Progenitor cell of endocrine pancreas (in vitro differentiated cells): ENCODE measurements around the gene RPH3AL. TPM values are rescaled to one million over a fixed set of nuclear protein-coding genes. Genes with fewer than 3 reads are reported as not detected.

Experiments used
- DNase-seq: peaks from one replicate; pipeline ENCODE4 v3.0.0; 2021; ENCODE audit warnings: low spot score; ENCODE audit not compliant: unreplicated experiment
- H3K27ac Mint-ChIP-seq: 2 replicates; pipeline ENCODE4 v1.8.0; 2021; ENCODE audit warnings: mild to moderate bottlenecking, moderate library complexity, mixed read lengths
- H3K27me3 Mint-ChIP-seq: 2 replicates; pipeline ENCODE4 v1.8.0; 2021; ENCODE audit warnings: mixed read lengths
- H3K36me3 Mint-ChIP-seq: 2 replicates; pipeline ENCODE4 v1.8.0; 2022; ENCODE audit warnings: mixed read lengths; ENCODE audit not compliant: insufficient read depth
- H3K4me1 Mint-ChIP-seq: 2 replicates; pipeline ENCODE4 v1.8.0; 2021; ENCODE audit warnings: low read depth, mixed read lengths
- H3K4me3 Mint-ChIP-seq: 2 replicates; pipeline ENCODE4 v1.8.0; 2021; ENCODE audit warnings: low read depth, mild to moderate bottlenecking, moderate library complexity, mixed read lengths
- H3K9me3 Mint-ChIP-seq: 2 replicates; pipeline ENCODE4 v1.8.0; 2021; ENCODE audit warnings: low read depth, mixed read lengths
- total RNA-seq: library from RNA; stranded (reverse); gene quantifications from 2 replicates; pipeline ENCODE4 v1.2.1, GENCODE V29; 2021
- TF ChIP-seq, protein P1 (sequence below): fragments of 200-600 bp; sonication (generic); IDR thresholded peaks from one replicate; pipeline ENCODE4 v1.5.0; 2021; ENCODE audit warnings: antibody characterized with exemption, mild to moderate bottlenecking; ENCODE audit not compliant: unreplicated experiment

The RPH3AL gene
- total RNA-seq, 1 donor from 2014 or later = 47.6 TPM

GRCh38 chr17:285751-286422, 66.7 kb downstream of the RPH3AL start:
- Mint-ChIP-seq H3K27ac (no peak overlapping the region), H3K27me3 (no peaks in the 10 kb centered on the region), H3K4me1 (peaks cover 1% of the 10 kb centered on the region), H3K9me3 (no peaks in the 10 kb centered on the region), H3K36me3 (peaks cover 8% of the 10 kb centered on the region), H3K4me3 (no peak overlapping the region)
- no peak for DNase-seq
- TF ChIP-seq, protein P1, sequence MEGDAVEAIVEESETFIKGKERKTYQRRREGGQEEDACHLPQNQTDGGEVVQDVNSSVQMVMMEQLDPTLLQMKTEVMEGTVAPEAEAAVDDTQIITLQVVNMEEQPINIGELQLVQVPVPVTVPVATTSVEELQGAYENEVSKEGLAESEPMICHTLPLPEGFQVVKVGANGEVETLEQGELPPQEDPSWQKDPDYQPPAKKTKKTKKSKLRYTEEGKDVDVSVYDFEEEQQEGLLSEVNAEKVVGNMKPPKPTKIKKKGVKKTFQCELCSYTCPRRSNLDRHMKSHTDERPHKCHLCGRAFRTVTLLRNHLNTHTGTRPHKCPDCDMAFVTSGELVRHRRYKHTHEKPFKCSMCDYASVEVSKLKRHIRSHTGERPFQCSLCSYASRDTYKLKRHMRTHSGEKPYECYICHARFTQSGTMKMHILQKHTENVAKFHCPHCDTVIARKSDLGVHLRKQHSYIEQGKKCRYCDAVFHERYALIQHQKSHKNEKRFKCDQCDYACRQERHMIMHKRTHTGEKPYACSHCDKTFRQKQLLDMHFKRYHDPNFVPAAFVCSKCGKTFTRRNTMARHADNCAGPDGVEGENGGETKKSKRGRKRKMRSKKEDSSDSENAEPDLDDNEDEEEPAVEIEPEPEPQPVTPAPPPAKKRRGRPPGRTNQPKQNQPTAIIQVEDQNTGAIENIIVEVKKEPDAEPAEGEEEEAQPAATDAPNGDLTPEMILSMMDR = no peak

DNA sequence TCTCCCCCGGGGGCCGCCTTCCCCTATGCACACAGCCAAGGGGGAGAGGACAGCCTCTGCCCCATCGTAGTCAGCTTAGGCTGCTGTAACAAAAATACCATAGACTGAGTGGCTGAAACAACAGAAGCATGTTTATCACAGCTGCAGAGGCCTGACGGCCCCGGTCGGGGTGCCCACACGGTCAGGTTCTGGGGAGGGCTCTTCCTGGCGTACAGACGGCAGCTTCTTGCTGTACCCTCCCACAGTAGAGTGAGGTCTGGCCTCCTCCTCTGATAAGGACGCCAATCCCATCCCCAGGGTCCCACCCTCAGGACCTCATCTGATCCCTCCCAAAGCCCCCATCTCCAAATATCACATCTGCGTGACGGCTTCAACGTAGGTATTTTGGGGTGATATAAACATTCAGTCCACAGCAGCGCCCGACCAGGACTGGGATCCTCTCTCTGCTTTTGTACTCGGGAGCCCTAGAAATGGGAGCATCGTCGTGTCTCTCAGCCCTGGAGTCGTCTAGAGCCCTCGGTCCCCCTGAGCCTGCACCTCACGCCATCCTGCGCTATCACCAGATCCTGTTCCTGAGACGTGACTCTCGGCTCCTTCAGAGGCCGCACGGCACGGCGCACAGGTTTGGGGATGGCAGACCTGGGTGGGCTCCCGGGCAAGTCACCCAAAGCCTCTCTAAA, 67.8 kb downstream of the RPH3AL start:
- Mint-ChIP-seq H3K27ac (no peak overlapping the region), H3K36me3 (peaks cover 8% of the 10 kb centered on the region), H3K27me3 (no peaks in the 10 kb centered on the region), H3K4me1 (peaks cover 1% of the 10 kb centered on the region), H3K4me3 (no peak overlapping the region), H3K9me3 (no peaks in the 10 kb centered on the region)
- TF ChIP-seq, protein P1 = no peak
- no peak for DNase-seq

DNA sequence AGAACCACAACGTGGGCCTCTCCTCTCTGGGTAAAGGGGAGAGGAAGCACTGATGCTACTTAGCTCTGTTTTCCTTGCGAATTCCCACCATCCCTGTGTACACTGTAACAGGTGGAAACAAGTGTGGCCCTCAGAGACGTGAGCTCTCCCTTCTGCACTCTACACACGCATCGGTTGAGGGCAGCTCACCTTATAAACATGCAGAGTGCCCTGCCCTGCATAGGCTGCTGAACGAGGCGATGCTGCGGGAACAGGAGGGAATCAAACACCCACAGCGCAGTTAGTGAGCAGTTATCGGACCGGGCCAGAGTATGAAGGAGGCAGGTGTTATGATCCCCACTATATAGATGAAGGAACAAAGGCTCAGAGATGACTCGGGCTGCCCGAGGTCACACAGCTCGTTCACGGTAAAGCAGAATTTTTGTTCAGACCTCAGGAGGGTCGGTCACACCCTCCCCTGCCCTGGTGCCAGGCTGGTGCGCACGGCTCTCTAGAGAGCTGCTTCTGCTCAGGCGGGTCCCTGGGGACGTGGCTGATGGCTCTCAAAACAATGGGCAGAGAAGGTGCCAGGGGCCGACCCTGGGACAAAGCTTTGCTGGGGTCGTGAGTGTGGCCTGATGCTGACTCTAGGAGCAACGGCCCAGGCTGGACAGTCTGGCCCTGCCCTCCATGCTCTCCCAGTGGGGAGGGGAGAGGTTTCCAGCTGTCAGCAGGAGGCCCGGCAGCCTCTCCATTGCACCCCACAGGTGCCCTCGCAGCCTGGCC, 68.5 kb downstream of the RPH3AL start:
- Mint-ChIP-seq H3K9me3 (no peaks in the 10 kb centered on the region), H3K4me3 (no peak overlapping the region), H3K36me3 (peaks cover 6% of the 10 kb centered on the region), H3K4me1 (peaks cover 1% of the 10 kb centered on the region), H3K27ac (peak overlapping the region; percentile 40), H3K27me3 (no peaks in the 10 kb centered on the region)
- TF ChIP-seq, protein P1 = no peak
- no peak for DNase-seq

GRCh38 chr17:282912-283882, 69.4 kb downstream of the RPH3AL start:
- no peak overlapping the region for H3K4me3 Mint-ChIP-seq
- peaks cover 12% of the 10 kb centered on the region for H3K36me3 Mint-ChIP-seq
- peak overlapping the region; percentile 40 for H3K27ac Mint-ChIP-seq
- no peaks in the 10 kb centered on the region for H3K27me3 Mint-ChIP-seq
- H3K9me3 Mint-ChIP-seq = no peaks in the 10 kb centered on the region
- TF ChIP-seq, protein P1 = no peak
- DNase-seq = no peak
- peaks cover 1% of the 10 kb centered on the region for H3K4me1 Mint-ChIP-seq
